ENCODE measurements around the gene INPP5A.

INPP5A gene

GRCh38 chr10:132712291-132712690 is 174.7 kb downstream of the INPP5A start:
- DNase-seq, result no peak

- DNase-seq, result no peak
Observed at GRCh38 chr10:132712743-132713142, 175.2 kb downstream of the INPP5A start.

GRCh38 chr10:132713421-132714095 is 176.0 kb downstream of the INPP5A start:
- no peak for DNase-seq

GRCh38 chr10:132714096-132714985 is 176.8 kb downstream of the INPP5A start:
- DNase-seq, result no peak

GRCh38 chr10:132714986-132715775 is 177.6 kb downstream of the INPP5A start:
- no peak for DNase-seq

- no peak for DNase-seq
Observed at GRCh38 chr10:132715776-132716680, 178.4 kb downstream of the INPP5A start.

GRCh38 chr10:132716691-132717490 is 179.3 kb downstream of the INPP5A start:
- no peak for DNase-seq

- no peak for DNase-seq
Observed at GRCh38 chr10:132721725-132722124, 184.1 kb downstream of the INPP5A start.

- no peak for DNase-seq
Observed at GRCh38 chr10:132722394-132723329, 185.1 kb downstream of the INPP5A start.

GRCh38 chr10:132723330-132723970 is 185.9 kb downstream of the INPP5A start:
- no peak for DNase-seq

- DNase-seq, result no peak
Observed at GRCh38 chr10:132724446-132724845, 186.9 kb downstream of the INPP5A start.

- no peak for DNase-seq
Observed at GRCh38 chr10:132725202-132725601, 187.6 kb downstream of the INPP5A start.

GRCh38 chr10:132726194-132726593 is 188.6 kb downstream of the INPP5A start:
- no peak for DNase-seq

- no peak for DNase-seq
Observed at GRCh38 chr10:132726951-132727350, 189.4 kb downstream of the INPP5A start.

- no peak for DNase-seq
Observed at GRCh38 chr10:132727411-132727810, 189.8 kb downstream of the INPP5A start.

GRCh38 chr10:132728321-132728720 is 190.7 kb downstream of the INPP5A start:
- DNase-seq, result no peak

- no peak for DNase-seq
Observed at GRCh38 chr10:132728741-132729140, 191.2 kb downstream of the INPP5A start.

- no peak for DNase-seq
Observed at GRCh38 chr10:132729810-132730572, 192.4 kb downstream of the INPP5A start.

GRCh38 chr10:132730573-132730953 is 193.0 kb downstream of the INPP5A start:
- DNase-seq, result no peak
